RPMI7951 (cell line): ENCODE measurements around the gene SGPP1. TPM values are rescaled to one million over a fixed set of nuclear protein-coding genes. Genes with fewer than 3 reads are reported as not detected.
"Not testable (repeated sequence)": the region's sequence is repeated elsewhere in the genome, so short reads cannot be mapped to it uniquely, and the experiment has no call there.

Experiments used
- DNase-seq: peaks from one replicate; pipeline ENCODE4 v3.0.0-alpha.2; 2012; ENCODE audit warnings: low read depth
- total RNA-seq: library from RNA; depleted of rRNA; stranded (reverse); fragments of >200 nt; shearing (Covaris generic); gene quantifications from 2 replicates; pipeline ENCODE4 v1.2.3, GENCODE V29; 2014

SGPP1 gene
- total RNA-seq, 1 experiment from 2014 or later: 29.6 TPM

- no peak for DNase-seq
Observed at GRCh38 chr14:63725786-63726460, 1.9 kb downstream of the SGPP1 start.

GRCh38 chr14:63717702-63718101 is 10.2 kb downstream of the SGPP1 start:
- peak; percentile 23 for DNase-seq

- no peak for DNase-seq
Observed at GRCh38 chr14:63715360-63715759, 12.5 kb downstream of the SGPP1 start.

GRCh38 chr14:63713764-63714163 is 14.1 kb downstream of the SGPP1 start:
- peak; percentile 68 for DNase-seq

- DNase-seq: no peak
Observed at GRCh38 chr14:63713058-63713457, 14.8 kb downstream of the SGPP1 start.

GRCh38 chr14:63712123-63712522 is 15.7 kb downstream of the SGPP1 start:
- no peak for DNase-seq

GRCh38 chr14:63710497-63710896 is 17.4 kb downstream of the SGPP1 start:
- DNase-seq: no peak

GRCh38 chr14:63709589-63709988 is 18.3 kb downstream of the SGPP1 start:
- DNase-seq: no peak

- no peak for DNase-seq
Observed at GRCh38 chr14:63707216-63707615, 20.6 kb downstream of the SGPP1 start.

- no peak for DNase-seq
Observed at GRCh38 chr14:63705561-63706070, 22.2 kb downstream of the SGPP1 start.

GRCh38 chr14:63702530-63702929 is 25.3 kb downstream of the SGPP1 start:
- DNase-seq: not testable (repeated sequence)

- no peak for DNase-seq
Observed at GRCh38 chr14:63701606-63702299, 26.1 kb downstream of the SGPP1 start.

GRCh38 chr14:63692310-63693020 is 35.4 kb downstream of the SGPP1 start:
- no peak for DNase-seq

GRCh38 chr14:63689132-63689531 is 38.7 kb downstream of the SGPP1 start:
- DNase-seq: no peak

- DNase-seq: no peak
Observed at GRCh38 chr14:63686926-63687325, 40.9 kb downstream of the SGPP1 start.

GRCh38 chr14:63685401-63685800 is 42.5 kb downstream of the SGPP1 start:
- no peak for DNase-seq

GRCh38 chr14:63682727-63683593 is 44.9 kb downstream of the SGPP1 start:
- DNase-seq: no peak

GRCh38 chr14:63678536-63678935 is 49.3 kb downstream of the SGPP1 start:
- no peak for DNase-seq

- DNase-seq: peak; percentile 77
Observed at GRCh38 chr14:63677891-63678379, 49.9 kb downstream of the SGPP1 start.

- DNase-seq: no peak
Observed at GRCh38 chr14:63676615-63677014, 51.2 kb downstream of the SGPP1 start.

- no peak for DNase-seq
Observed at GRCh38 chr14:63673886-63674497, 53.9 kb downstream of the SGPP1 start.
